HFF-Myc (cell line): ENCODE data around the gene AP2S1.
A peak's percentile ranks its signal among the peaks of the same experiment; 100 is the strongest.

Experiments
- DNase-seq: peaks from one replicate; pipeline ENCODE4 v3.0.0-alpha.2; 2011; ENCODE audit warnings: low read depth; ENCODE audit errors: extremely low read depth
- H3K4me3 ChIP-seq: replicated peaks from 2 replicates; pipeline ENCODE4 v1.5.1; 2011; ENCODE audit warnings: low read depth, mild to moderate bottlenecking, control low read depth, low read length
- CTCF ChIP-seq: IDR thresholded peaks from 2 replicates; pipeline ENCODE4 v1.5.1; 2012; ENCODE audit warnings: mild to moderate bottlenecking, low read depth, low read length, control low read depth; ENCODE audit errors: missing control alignments

The AP2S1 gene

DNA sequence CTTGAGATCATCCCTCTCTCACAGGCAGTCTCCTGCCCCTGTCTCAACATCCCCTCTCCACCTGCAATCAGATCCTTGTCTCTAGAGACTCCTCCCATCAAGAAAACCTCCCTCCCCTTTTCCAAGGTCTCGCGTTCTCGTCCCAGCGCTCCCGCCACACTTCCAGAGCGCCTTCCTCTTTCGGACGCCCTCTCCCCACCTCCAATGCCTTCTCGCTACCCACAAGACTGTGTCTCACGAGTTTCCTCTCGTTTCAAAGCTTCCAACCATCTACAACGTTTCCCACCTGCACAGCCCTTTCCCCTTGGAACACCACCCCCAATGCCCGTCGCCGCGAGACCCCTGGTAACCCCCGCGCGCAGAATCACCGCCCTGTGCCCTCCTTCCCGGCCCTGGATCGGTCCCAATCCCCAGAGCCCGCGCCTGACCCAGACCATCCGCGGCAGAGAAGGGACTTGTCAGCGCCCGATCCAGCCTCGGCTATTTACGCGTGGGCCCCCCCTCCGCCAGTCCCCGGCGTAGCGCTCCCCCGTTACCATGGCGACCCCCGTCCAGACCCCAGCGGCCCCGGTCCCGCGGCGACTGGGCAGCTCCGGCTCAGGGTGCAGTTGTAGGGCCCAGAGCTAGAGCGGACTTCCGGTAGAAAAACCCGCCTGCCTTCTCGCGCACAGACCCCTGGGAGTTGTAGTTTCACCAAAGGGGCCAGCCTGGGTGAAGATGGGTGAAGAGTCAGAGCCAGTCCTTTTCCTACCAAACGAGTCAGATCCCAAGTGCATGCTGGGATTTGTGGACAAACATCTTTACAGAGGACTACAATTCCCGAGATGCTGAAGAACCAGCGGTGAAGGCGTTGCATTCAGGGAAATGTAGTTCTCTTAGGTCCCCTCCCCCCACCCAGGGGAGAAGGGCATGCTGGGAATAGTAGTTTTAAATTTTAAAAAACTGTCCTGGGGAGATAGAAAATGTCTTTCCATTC is at the start of gene AP2S1:
AP2S1 (minus strand) TSS at position 619 of the 976 bp plus-strand sequence; CDS start at position 539, 80 bp downstream.
- DNase-seq: peak; percentile 99
- no peak for TF ChIP-seq CTCF
- peak within 1 kb of the TSS; percentile 97 for H3K4me3 ChIP-seq

GRCh38 chr19:46900341-46900740 is 49.7 kb upstream of the AP2S1 start:
- TF ChIP-seq CTCF: no peak
- no peak overlapping the region for H3K4me3 ChIP-seq
- no peak for DNase-seq

GRCh38 chr19:46898731-46899130 is 48.1 kb upstream of the AP2S1 start:
- no peak overlapping the region for H3K4me3 ChIP-seq
- TF ChIP-seq CTCF: no peak
- DNase-seq: no peak

DNA sequence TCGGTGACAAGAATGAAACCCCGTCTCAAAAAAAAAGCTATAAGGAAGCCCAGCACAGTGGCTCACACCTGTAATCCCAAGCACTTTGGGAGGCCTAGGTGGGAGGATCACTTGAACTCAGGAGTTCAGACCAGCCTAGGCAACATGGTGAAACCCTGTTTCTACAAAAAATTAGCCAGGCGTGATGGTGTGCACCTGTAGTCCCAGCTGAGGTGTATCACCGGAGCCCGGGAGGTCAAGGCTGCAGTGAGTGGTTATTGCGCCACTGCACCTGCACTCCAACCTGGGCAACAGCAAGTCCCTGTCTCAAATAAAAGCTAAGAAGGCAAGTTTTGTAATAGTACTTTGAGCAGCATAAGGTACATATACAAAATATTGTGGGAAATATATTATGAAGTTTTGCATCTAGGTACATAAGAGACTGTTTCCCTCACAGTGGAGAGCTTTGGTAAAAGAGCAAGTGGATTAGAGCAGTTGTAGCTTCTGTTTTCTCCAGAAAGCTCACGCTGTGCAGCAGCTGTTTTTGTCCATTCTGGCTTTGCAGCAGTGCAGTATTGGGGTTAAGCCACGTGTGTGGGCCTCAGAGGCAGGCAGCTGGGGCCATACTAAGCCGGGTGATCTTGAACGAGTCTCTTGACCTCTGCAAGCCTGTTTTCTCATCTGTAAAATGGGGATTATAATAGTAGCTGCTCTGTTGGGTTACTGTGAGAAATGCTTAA is 45.6 kb upstream of the AP2S1 start:
- no peak for DNase-seq
- H3K4me3 ChIP-seq: no peak overlapping the region
- TF ChIP-seq CTCF: no peak

DNA sequence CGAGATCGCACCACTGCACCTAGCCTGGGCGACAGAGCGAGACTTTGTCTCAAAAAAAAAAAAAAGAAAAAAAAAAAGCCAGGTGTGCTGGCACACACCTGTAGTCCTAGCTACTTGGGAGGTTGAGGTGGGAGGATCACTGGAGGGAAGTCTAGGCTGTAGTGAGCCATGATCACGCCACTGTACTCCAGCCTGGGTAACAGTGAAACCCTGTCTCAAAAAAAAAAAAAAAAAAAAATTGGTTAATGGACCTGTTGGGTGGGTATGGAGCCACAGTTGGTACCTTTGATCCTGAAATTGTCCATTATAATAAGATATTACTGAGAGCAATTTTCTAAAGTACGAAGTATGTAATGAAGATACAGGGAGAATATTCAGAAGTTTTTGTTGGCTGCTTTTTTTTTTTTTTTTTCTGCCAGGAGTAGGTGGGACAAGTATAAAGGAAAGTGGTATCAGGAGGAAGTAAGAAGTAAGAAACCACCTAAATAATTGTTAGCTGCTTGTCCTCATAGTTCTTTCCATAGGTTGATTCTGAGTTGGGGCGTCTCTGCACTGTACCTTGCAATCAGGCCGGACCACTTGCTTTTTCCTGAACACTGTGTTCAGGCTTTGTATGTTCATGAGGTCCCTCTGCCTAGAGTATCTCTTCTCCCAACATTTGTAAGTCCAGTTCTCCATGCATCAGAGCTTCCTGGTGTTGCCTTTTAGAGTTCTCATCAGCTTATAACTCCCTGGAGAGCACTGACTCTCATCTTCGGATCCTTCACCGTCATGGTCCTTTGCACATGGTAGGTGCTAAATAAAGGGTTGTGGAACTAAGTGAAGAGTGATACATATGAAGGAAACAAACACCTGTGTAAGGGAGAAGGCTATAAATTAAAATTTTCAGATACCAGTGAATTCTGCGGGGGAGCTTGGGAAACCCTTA is 41.9 kb upstream of the AP2S1 start:
- no peak for TF ChIP-seq CTCF
- H3K4me3 ChIP-seq: no peak overlapping the region
- no peak for DNase-seq

DNA sequence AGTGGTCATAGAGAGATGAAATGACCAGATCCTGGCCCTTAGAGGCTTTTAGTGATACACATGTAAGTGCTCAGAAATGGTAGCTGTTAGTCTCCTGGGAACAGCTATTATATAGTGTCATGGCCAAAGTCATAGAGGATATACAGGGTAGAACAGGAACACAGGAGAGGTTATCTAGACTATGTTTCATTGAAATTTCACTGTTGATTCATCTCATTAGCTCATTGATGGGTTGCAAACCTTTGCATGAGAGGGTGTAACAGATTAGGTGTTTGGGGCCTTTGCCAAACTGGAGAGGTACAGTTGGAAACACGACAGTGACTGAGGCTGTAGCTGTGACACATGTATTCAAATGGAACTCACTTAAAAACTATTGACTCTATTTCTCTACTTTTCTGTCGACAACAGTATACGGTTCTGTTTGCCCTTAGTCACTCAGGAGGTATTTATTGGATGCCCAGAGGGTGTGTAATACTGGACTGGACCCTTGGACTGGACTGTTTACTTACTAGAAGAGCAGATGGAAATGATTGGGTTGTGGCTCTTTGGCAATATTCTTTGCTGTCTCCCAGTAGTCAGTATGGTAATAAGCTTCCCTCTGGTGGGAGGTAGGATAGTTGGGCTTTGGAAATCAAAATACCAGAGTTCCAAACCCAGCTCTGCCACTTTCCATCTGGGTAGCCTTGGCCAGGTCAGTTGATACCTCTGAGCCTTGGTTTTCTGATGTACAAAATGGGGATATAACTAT is 40.0 kb upstream of the AP2S1 start:
- no peak overlapping the region for H3K4me3 ChIP-seq
- no peak for TF ChIP-seq CTCF
- DNase-seq: peak; percentile 79
